Skeletal muscle tissue (tissue), 4 donors: ENCODE results near the gene GADD45GIP1. TPM values are rescaled to one million over a fixed set of nuclear protein-coding genes. Genes with fewer than 3 reads are reported as not detected.
A peak's percentile ranks its signal among the peaks of the same experiment; 100 is the strongest.

Experiments used
- H3K27ac ChIP-seq: one replicate; pipeline ENCODE4 v1.7.0; 2013; ENCODE audit warnings: mild to moderate bottlenecking, low read depth, low read length, inconsistent platforms
- H3K27me3 ChIP-seq, 3 donors: one replicate each; pipeline ENCODE4 v1.7.0; 2013; ENCODE audit warnings: low read length in 3 of 3; ENCODE audit not compliant: control insufficient read depth in 3 of 3, insufficient read depth in 3 of 3
- H3K36me3 ChIP-seq, 3 donors: one replicate each; pipeline ENCODE4 v1.7.0; 2013; ENCODE audit warnings: low read length in 3 of 3; ENCODE audit not compliant: control insufficient read depth in 3 of 3, insufficient read depth in 3 of 3
- H3K4me1 ChIP-seq, 3 donors: one replicate each; pipeline ENCODE4 v1.7.0; 2013; ENCODE audit warnings: low read length in 3 of 3, mild to moderate bottlenecking in 3 of 3; ENCODE audit not compliant: control insufficient read depth in 3 of 3, insufficient read depth in 3 of 3
- H3K4me3 ChIP-seq, 3 donors: one replicate each; pipeline ENCODE4 v1.7.0; 2013; ENCODE audit warnings: low read length in 3 of 3
- H3K9ac ChIP-seq, 3 donors: one replicate each; pipeline ENCODE4 v1.7.0; 2013; ENCODE audit warnings: low read length in 3 of 3, mild to moderate bottlenecking in 3 of 3, moderate library complexity in 2 of 3, low read depth in 1 of 3
- H3K9me3 ChIP-seq, 3 donors: one replicate each; pipeline ENCODE4 v1.7.0; 2013; ENCODE audit warnings: low read length in 3 of 3; ENCODE audit not compliant: control insufficient read depth in 3 of 3
- total RNA-seq: library from RNA; depleted of rRNA; stranded (reverse); fragments of >200 nt; gene quantifications from one replicate; pipeline ENCODE4 v1.2.3, GENCODE V29; 2014
- donor health status: Osteomylitis.

Gene GADD45GIP1
- total RNA-seq: 21.4 TPM

DNA sequence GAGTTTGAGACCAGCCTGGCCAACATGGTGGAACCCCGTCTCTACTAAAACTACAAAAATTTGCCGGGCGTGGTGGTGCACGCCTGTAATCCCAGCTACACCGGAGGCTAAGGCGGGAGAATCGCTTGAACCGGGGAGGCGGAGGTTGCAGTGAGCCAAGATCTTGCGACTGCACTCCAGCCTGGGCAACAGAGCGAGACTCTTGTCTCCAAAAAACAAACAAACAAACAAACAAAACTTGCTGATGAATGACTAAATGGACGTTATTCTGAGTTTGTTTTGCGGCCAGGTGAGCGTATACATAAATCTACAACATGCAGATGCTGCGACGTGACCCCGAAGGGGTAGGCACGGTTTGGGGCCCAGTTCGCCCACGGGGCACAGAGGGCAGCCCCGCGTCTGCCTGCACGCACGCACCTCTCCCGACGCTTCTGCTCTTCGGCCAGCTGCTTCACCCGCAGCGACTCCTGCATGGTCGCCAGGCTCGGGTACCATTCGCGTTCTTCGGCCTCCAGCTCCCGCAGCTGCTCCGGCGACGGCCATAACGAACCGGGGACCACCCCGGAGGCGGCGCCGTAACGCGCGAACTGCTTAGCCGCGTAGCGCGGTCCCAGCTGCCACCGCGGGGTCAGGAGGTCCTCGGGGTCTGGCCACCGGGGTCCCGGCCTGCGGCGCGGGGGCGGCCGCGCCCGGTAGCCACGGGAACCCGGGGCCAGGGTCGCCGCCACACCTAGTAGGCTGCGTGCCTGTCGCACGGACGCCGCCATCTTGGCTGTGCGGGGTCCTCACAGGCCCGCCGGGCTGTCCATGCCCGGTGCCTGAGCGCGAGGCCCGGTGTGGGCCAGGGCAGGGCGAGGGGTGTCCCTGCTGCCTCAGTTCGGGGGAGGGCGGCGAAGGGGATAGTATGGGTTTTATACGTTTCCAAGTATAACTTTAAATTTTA is at the start of gene GADD45GIP1:
Gene GADD45GIP1, minus strand, starts transcription at position 778 of the 943 bp plus-strand sequence. Its CDS starts 11 bp downstream, at position 767.
- no peaks in the 10 kb centered on the region for H3K27me3 ChIP-seq
- H3K4me1 ChIP-seq: peaks cover 39 to 48% (median 40%) of the 10 kb centered on the region in 3 donors
- peak within 1 kb of the TSS; percentile 81 for H3K27ac ChIP-seq
- peaks cover 19 to 24% (median 21%) of the 10 kb centered on the region in 3 donors for H3K36me3 ChIP-seq
- H3K9ac ChIP-seq: peak within 1 kb of the TSS; percentile 91 to 95 (median 92)
- H3K4me3 ChIP-seq: peak within 1 kb of the TSS; percentile 86 to 98 (median 91)
- no peaks in the 10 kb centered on the region for H3K9me3 ChIP-seq

DNA sequence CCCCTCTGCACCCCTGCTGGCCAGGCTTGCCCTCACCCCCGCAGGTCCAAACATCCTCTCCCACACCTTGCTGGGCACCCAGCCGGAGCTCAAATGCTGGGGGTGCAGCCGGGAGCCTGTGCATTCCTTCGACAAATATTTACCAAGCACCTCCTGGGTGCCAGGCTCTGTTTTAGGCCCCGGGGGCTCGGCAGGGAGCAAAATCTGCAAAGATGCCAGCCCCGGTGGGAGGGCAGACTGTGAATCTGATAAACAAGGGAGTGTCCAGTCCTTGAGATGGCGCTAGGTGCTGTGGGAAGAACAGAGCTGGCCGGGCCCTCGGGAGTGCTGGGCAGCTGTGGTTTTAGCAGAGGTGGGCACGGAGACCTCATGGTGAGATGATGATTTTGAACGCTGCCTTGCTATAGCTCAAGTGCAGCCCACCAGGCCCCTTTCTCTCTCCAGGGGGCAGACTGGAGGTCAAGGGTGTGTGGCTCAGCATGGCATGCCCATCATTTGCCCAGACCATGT is 48.9 kb upstream of the GADD45GIP1 start:
- Histone ChIP-seq H3K9ac (peak overlapping the region; percentile 76 to 93 (median 87)), H3K4me3 (peak overlapping the region; percentile 48 to 60 (median 59)), H3K4me1 (peaks cover 80 to 91% (median 91%) of the 10 kb centered on the region in 3 donors), H3K27me3 (no peaks in the 10 kb centered on the region), H3K36me3 (peaks cover 4 to 9% (median 5%) of the 10 kb centered on the region in 3 donors), H3K27ac (peak overlapping the region; percentile 99), H3K9me3 (no peaks in the 10 kb centered on the region)

DNA sequence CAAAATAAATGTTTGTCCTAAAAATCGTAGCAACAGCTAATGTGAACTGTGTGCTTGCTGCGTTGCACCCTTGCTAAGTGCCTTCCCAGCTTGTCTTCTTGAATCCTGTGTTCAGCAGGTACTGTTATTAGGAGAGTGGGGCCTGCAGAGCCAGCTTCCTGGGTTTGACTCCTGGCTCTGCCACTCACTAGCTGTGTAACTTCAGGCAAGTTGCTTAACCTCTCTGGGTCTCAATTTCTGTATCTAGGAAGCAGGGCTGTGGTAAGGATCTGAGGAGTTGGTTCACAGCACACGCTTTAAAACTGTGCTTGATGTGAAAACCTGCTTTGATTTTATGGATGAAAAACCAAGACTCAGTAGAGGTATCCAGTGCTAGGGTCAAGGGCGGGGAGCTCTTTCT is 48.2 kb upstream of the GADD45GIP1 start:
- Histone ChIP-seq H3K36me3 (peaks cover 5 to 9% (median 7%) of the 10 kb centered on the region in 3 donors), H3K9me3 (no peaks in the 10 kb centered on the region), H3K9ac (peak overlapping the region; percentile 76 to 93 (median 87)), H3K27ac (peak overlapping the region; percentile 99), H3K4me3 (peak overlapping the region; percentile 24 to 60 (median 59)), H3K4me1 (peaks cover 82 to 91% (median 91%) of the 10 kb centered on the region in 3 donors), H3K27me3 (no peaks in the 10 kb centered on the region)

DNA sequence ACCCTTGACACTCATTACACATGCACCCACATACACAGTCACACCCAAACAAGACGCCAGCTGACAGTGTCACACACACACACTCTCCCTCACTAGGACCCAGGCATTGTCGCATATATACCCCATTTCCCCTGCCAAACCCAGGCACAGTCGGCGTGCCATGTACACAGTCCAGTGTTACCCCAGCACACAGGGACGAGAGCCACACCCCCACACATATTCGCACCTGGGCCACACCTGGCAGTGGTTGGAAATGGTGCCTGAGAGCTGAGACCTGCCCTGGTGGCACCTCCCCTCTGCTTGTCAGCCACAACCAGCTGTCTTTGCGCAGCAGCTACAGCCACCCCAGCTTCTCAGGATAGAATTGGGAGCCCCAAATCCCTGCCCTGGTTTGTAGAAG is 47.2 kb upstream of the GADD45GIP1 start:
- Histone ChIP-seq H3K36me3 (peaks cover 9 to 13% (median 12%) of the 10 kb centered on the region in 3 donors), H3K4me1 (peaks cover 82 to 91% (median 91%) of the 10 kb centered on the region in 3 donors), H3K27me3 (no peaks in the 10 kb centered on the region), H3K27ac (peak overlapping the region; percentile 99), H3K9me3 (no peaks in the 10 kb centered on the region), H3K4me3 (peak overlapping the region in 1 of 3 donors; percentile 6), H3K9ac (peak overlapping the region; percentile 41 to 94 (median 47))

DNA sequence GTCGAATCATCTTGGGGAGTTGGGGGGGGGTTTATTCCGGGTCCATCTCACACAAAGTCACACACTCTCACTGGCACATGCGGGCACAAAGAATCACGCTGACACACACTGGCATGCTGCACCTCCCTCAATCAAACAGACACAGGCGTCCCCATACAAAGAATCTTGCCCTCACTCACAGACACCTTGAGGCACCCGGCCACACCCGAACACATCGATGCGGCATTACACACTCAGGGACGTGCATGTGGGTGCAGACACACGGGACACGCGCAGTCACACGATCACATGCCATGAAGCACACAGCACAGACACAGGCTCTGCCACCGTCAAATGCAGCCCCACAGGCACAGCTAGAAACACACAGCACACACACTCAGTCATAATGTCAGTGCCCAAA is 46.1 kb upstream of the GADD45GIP1 start:
- H3K27me3 ChIP-seq: no peaks in the 10 kb centered on the region
- peak overlapping the region; percentile 78 to 94 (median 82) for H3K9ac ChIP-seq
- peak overlapping the region; percentile 99 for H3K27ac ChIP-seq
- H3K4me1 ChIP-seq: peaks cover 79 to 91% (median 88%) of the 10 kb centered on the region in 3 donors
- peak overlapping the region; percentile 56 to 68 (median 62) for H3K4me3 ChIP-seq
- H3K36me3 ChIP-seq: peaks cover 10 to 14% (median 10%) of the 10 kb centered on the region in 3 donors
- no peaks in the 10 kb centered on the region for H3K9me3 ChIP-seq

DNA sequence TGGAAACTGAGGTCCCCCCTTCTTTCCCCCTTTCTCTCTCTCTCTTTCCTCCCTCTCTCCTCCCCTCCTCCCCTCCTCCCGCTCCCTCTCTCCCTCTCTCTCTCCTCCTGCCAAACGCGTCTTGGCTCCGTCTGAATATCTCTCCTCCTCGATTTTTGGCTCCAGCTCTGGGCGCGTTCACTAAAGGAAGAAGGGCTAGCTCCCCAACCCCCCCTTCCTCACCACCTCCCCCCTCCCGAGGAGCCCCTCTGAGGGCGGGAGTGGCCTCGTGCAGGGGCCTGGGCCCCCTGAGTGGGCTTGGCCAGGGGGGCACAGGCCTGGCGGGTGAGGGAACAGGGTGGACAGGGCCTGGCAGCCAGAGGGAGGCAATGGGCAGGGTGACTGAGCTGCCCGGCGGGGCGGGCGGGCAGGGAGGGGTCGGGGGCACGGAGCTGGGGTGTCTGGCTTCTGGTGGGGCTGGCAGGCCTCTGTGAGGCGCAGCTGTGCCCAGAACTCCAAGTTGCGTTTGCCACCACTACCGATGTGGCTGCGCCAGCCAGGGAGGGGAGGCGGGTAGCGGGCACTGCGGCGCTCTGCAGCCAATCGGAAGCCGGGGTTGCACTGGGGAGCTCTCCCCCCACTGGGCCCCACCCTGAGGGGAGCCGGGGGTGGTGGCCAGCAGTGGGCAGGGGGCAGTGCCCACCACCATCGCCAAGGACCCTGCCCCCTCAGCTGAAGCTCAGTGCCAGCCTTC is 45.3 kb upstream of the GADD45GIP1 start:
- Histone ChIP-seq H3K27ac (peak overlapping the region; percentile 99), H3K9me3 (no peaks in the 10 kb centered on the region), H3K9ac (peak overlapping the region; percentile 82 to 94 (median 82)), H3K36me3 (peaks cover 10 to 14% (median 10%) of the 10 kb centered on the region in 3 donors), H3K4me1 (peaks cover 80 to 91% (median 89%) of the 10 kb centered on the region in 3 donors), H3K27me3 (no peaks in the 10 kb centered on the region), H3K4me3 (peak overlapping the region; percentile 56 to 78 (median 62))

DNA sequence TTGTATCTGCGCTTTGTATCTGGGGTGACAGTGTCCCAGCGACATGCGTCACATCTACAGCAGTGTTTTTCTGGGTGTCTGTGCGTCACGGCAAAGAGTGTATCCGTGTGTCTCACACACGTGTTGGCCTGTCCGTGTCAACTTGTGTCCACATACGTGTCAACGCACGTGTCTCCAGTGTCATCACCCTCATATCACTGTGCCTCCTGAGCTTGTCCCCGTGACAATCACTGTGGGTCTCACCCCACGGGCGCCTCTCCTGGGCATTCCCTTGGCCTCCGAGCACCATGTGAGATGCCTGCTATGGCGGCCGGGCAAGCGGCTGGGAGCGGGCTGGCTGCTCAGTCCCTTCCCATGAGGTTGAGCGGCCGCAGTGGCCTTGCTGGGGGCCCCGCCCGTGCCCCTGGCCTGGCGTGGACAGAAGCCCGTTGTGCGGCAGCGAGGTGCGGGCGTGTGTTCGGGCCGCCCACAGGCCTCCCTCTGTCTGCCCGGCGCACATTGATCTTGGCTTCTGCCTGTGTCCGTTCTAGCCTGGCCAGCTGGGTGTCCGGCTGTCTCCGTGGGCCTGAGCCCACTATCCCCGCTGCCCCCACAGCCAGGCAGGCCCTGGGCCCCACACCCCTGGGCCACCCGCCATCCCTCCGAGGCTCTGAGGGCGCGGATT is 44.6 kb upstream of the GADD45GIP1 start:
- Histone ChIP-seq H3K4me1 (peaks cover 84 to 91% (median 89%) of the 10 kb centered on the region in 3 donors), H3K27me3 (peaks cover 0 to 1% (median 0%) of the 10 kb centered on the region in 3 donors), H3K4me3 (peak overlapping the region; percentile 49 to 78 (median 62)), H3K27ac (peak overlapping the region; percentile 99), H3K9ac (peak overlapping the region; percentile 79 to 94 (median 82)), H3K36me3 (peaks cover 10 to 15% (median 14%) of the 10 kb centered on the region in 3 donors), H3K9me3 (no peaks in the 10 kb centered on the region)

DNA sequence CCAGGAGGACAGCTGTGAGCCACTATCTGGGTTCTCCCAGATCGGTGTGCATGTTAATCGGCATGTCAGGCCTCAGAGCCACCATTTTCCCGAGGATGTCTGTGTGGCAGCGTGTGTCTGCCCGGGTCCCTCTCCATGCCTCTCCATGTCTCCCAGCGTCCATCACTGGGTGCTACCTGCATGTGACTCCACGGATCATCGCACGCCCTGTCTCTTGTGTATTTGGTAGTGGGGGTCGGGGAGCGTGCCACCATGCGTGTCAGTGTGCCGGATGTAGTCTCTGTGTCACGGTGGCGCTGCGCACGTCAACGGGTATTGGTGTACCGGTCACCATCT is 44.1 kb upstream of the GADD45GIP1 start:
- H3K27me3 ChIP-seq: peaks cover 0 to 3% (median 0%) of the 10 kb centered on the region in 3 donors
- peak overlapping the region; percentile 49 to 78 (median 62) for H3K4me3 ChIP-seq
- H3K9me3 ChIP-seq: no peaks in the 10 kb centered on the region
- H3K36me3 ChIP-seq: peaks cover 10 to 15% (median 14%) of the 10 kb centered on the region in 3 donors
- H3K4me1 ChIP-seq: peaks cover 81 to 92% (median 85%) of the 10 kb centered on the region in 3 donors
- H3K27ac ChIP-seq: peak overlapping the region; percentile 99
- H3K9ac ChIP-seq: peak overlapping the region; percentile 79 to 94 (median 82)
